ENCODE measurements around the gene WDR38.

The WDR38 gene

GRCh38 chr9:124818431-124819281 is 34.6 kb upstream of the WDR38 start:
- H3K36me3 ChIP-seq (ENCODE audit: insufficient read depth, low read length) = no peaks in the 10 kb centered on the region
- H3K4me2 ChIP-seq (ENCODE audit: low read length) = peak overlapping the region; percentile 21; the same call in 1 of the 2 replicates
- peaks cover 14% of the 10 kb centered on the region for H3K4me1 ChIP-seq (ENCODE audit: insufficient read depth, low read length, severe bottlenecking)
- H3K27ac ChIP-seq (ENCODE audit: low read depth, low read length, poor library complexity, severe bottlenecking) = no peak overlapping the region
- H3K9ac ChIP-seq (ENCODE audit: low read length) = no peak overlapping the region; the same call in 1 of the 2 replicates
- no peak overlapping the region for H2AFZ ChIP-seq (ENCODE audit: low read length)
- no peaks in the 10 kb centered on the region for H3K27me3 ChIP-seq (ENCODE audit: insufficient read depth, low read length)
- no peak for TF ChIP-seq EZH2 (IDR thresholded peaks at IDR 0.05; ENCODE audit: borderline replicate concordance, low read length)
- TF ChIP-seq, protein P1, sequence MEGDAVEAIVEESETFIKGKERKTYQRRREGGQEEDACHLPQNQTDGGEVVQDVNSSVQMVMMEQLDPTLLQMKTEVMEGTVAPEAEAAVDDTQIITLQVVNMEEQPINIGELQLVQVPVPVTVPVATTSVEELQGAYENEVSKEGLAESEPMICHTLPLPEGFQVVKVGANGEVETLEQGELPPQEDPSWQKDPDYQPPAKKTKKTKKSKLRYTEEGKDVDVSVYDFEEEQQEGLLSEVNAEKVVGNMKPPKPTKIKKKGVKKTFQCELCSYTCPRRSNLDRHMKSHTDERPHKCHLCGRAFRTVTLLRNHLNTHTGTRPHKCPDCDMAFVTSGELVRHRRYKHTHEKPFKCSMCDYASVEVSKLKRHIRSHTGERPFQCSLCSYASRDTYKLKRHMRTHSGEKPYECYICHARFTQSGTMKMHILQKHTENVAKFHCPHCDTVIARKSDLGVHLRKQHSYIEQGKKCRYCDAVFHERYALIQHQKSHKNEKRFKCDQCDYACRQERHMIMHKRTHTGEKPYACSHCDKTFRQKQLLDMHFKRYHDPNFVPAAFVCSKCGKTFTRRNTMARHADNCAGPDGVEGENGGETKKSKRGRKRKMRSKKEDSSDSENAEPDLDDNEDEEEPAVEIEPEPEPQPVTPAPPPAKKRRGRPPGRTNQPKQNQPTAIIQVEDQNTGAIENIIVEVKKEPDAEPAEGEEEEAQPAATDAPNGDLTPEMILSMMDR (IDR thresholded peaks at IDR 0.05; ENCODE audit: low read length) = no peak
- no peaks in the 10 kb centered on the region for H3F3A ChIP-seq (ENCODE audit: insufficient read depth, low read length)
- H3K9me3 ChIP-seq (ENCODE audit: low read length) = no peaks in the 10 kb centered on the region
- H3K4me3 ChIP-seq (ENCODE audit: low read depth, low read length, poor library complexity, severe bottlenecking) = peak overlapping the region; percentile 6
- H4K20me1 ChIP-seq (ENCODE audit: insufficient read depth, low read length) = no peaks in the 10 kb centered on the region
- H3K79me2 ChIP-seq (ENCODE audit: insufficient read depth, low read length) = no peaks in the 10 kb centered on the region
- no peaks in the 10 kb centered on the region for H3K9me2 ChIP-seq (ENCODE audit: low read depth, low read length)

DNA sequence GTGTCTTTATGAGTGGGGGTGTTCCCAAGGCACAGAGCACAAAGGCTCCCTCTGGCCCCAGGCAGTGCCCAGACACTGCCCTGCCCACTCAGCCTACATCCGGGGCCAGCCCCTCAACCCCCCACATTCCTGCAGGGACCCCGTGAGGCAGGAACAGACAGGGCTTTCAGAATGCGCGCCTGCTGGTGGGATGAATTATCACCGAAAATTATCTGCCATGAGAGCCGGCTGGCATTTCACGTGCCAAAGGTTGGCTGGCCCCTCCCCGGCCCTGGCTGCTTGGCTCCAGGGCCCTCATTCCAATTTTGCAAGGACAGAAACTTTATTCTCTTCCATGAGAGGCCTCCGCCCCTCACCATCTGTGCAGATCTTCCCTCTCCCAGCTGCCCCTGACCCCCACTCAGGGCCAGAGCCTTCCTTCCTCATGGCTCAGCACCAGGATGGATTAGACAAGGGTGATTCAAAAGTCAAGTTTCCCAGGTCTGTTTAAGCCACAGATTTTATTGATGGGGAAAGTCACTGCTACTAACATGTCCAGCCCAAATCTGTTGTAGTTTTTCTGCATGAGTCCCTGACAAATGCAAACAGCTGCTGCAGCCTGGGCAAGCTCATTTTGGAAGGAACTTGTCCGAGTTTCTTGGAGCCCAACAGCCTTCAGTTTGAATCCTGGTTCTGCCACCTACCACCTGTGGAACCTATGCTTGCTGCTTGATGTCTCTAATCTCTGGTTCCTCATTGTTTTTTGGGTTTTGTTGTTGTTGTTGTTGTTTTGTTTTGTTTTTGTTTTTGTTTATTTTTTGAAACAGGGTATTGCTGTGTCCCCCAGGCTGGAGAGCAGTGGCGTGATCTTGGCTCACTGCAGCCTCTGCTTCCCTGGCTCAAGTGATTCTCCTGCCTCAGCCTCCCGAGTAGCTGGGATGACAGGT is 32.3 kb upstream of the WDR38 start:
- peaks cover 14% of the 10 kb centered on the region for H3K4me1 ChIP-seq (ENCODE audit: insufficient read depth, low read length, severe bottlenecking)
- H3K27ac ChIP-seq (ENCODE audit: low read depth, low read length, poor library complexity, severe bottlenecking) = no peak overlapping the region
- no peak overlapping the region for H3K4me2 ChIP-seq (ENCODE audit: low read length)
- H3K36me3 ChIP-seq (ENCODE audit: insufficient read depth, low read length) = peaks cover 3% of the 10 kb centered on the region; the same call in 1 of the 2 replicates
- H3K9me2 ChIP-seq (ENCODE audit: low read depth, low read length) = no peaks in the 10 kb centered on the region
- no peaks in the 10 kb centered on the region for H4K20me1 ChIP-seq (ENCODE audit: insufficient read depth, low read length)
- TF ChIP-seq EZH2 (IDR thresholded peaks at IDR 0.05; ENCODE audit: borderline replicate concordance, low read length) = no peak
- TF ChIP-seq, protein P1 (IDR thresholded peaks at IDR 0.05; ENCODE audit: low read length) = no peak
- H3F3A ChIP-seq (ENCODE audit: insufficient read depth, low read length) = no peaks in the 10 kb centered on the region
- H3K79me2 ChIP-seq (ENCODE audit: insufficient read depth, low read length) = no peaks in the 10 kb centered on the region
- H3K9me3 ChIP-seq (ENCODE audit: low read length) = no peaks in the 10 kb centered on the region
- no peak overlapping the region for H3K4me3 ChIP-seq (ENCODE audit: low read depth, low read length, poor library complexity, severe bottlenecking)
- H2AFZ ChIP-seq (ENCODE audit: low read length) = no peak overlapping the region
- H3K9ac ChIP-seq (ENCODE audit: low read length) = no peak overlapping the region
- peaks cover 6% of the 10 kb centered on the region; the same call in 1 of the 2 replicates for H3K27me3 ChIP-seq (ENCODE audit: insufficient read depth, low read length)

DNA sequence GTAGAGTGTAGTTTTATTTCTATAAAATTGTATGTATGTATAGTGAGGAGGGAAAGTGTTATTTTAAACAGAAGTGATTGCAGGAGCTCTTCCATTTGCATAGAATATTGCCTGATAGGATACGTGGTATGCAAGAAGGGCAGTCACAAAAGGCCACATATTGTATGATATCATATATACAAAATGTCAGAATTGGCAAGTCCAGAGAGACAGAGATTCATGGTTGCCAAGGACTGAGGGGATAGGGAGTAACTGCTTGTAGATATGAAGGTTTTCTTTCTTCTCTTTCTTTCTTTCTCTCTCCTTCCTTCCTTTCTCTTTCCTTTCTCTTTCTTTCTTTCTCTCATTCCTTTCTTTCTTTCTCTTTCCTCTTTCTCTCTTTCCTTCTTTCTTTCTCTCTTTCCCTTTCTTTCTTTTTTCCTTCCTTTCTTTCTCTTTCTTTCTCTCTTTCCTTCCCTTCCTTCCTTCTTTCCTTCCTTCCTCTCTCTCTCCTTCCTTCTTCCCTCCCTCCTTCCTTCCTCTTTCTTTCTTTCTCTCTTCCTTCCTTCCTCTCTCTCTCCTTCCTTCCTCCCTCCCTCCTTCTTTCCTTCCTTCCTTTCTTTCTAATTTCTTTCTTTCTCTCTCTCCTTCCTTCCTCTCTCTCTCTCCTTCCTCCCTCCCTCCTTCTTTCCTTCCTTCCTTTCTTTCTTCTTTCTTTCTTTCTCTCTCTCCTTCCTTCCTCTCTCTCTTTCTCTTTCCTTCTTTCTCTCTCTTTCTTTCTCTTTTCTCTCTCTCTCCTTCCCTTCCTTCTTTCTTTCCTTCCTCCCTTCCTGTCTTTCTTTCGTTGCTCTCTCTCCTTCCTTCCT is 24.5 kb upstream of the WDR38 start:
- no peak overlapping the region for H3K27ac ChIP-seq (ENCODE audit: low read depth, low read length, poor library complexity, severe bottlenecking)
- H4K20me1 ChIP-seq (ENCODE audit: insufficient read depth, low read length) = no peaks in the 10 kb centered on the region
- no peaks in the 10 kb centered on the region for H3K4me1 ChIP-seq (ENCODE audit: insufficient read depth, low read length, severe bottlenecking)
- no peaks in the 10 kb centered on the region for H3K9me2 ChIP-seq (ENCODE audit: low read depth, low read length)
- H3K4me3 ChIP-seq (ENCODE audit: low read depth, low read length, poor library complexity, severe bottlenecking) = no peak overlapping the region
- peaks cover 6% of the 10 kb centered on the region; the same call in 1 of the 2 replicates for H3K27me3 ChIP-seq (ENCODE audit: insufficient read depth, low read length)
- H3K9me3 ChIP-seq (ENCODE audit: low read length) = no peaks in the 10 kb centered on the region
- H3K36me3 ChIP-seq (ENCODE audit: insufficient read depth, low read length) = peaks cover 3% of the 10 kb centered on the region; the same call in 1 of the 2 replicates
- H3K4me2 ChIP-seq (ENCODE audit: low read length) = no peak overlapping the region
- no peak overlapping the region for H3K9ac ChIP-seq (ENCODE audit: low read length)
- H3F3A ChIP-seq (ENCODE audit: insufficient read depth, low read length) = no peaks in the 10 kb centered on the region
- no peak for TF ChIP-seq EZH2 (IDR thresholded peaks at IDR 0.05; ENCODE audit: borderline replicate concordance, low read length)
- TF ChIP-seq, protein P1 (IDR thresholded peaks at IDR 0.05; ENCODE audit: low read length) = no peak
- no peaks in the 10 kb centered on the region for H3K79me2 ChIP-seq (ENCODE audit: insufficient read depth, low read length)
- no peak overlapping the region for H2AFZ ChIP-seq (ENCODE audit: low read length)
